ENCODE data around the gene VWA5B1.

VWA5B1 gene

DNA sequence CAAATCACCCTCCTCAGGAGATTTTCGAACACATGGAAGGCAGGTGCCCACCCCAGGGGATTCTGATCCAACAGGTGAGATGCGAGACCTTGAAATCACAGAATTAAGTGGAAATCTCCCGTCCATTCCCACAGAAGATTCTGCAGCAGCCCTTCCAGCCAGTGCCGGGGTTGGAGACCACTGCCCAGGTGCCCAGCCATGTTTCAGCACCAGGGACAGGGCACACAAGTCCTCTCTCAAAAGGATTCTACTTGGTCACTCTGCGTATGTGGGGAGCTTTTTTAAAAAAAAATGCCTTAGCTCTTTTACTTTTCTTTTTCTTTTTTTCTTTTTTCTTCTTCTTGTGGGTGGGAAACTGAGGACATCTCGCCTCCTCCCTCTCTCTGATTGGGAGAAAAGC, 80.7 kb downstream of the VWA5B1 start:
- DNase-seq, result no peak

DNA sequence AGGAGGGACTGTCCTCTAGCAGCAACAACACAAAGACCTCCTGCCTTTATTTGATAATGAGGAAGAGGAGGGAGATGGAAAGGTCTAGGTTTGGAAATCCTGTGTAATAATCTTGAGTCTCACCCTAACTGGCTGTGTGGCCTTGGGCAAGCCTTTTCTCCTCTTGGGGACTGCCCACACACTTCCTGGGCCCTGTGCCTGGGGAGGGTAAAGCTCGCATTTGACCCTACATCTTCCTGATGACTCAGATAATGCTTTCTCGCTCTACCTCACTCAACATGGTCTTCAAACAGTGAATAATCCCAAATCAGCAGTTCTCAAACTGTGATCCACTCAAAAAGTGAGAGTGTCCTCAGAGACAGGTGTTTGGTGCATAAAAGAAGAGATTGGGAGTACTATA, 81.2 kb downstream of the VWA5B1 start:
- DNase-seq, result no peak

DNA sequence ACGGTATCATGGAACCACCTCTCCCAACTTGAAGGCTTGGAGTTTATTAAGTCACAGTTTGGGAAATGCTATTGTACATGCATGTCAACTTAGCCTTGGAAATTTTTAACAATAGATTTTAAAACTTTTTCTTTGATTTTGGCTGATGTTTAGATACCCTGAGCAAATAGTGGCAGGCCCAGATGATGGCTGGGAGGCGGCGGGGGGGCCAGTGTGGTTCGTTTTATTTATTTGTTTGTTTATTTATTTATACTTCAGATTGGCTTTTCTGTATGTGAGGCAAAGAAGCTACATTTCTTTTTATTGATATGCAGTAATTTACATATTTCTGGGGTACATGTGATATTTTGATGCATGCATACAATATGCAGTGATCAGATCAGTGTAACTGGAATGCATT, 82.0 kb downstream of the VWA5B1 start:
- no peak for DNase-seq

- DNase-seq, result no peak
Observed at GRCh38 chr1:20373286-20373685, 82.6 kb downstream of the VWA5B1 start.

- no peak for DNase-seq
Observed at GRCh38 chr1:20373764-20374163, 83.1 kb downstream of the VWA5B1 start.

GRCh38 chr1:20375563-20375962, 84.9 kb downstream of the VWA5B1 start:
- DNase-seq, result no peak

- DNase-seq, result no peak
Observed at GRCh38 chr1:20376171-20376570, 85.5 kb downstream of the VWA5B1 start.

- DNase-seq, result no peak
Observed at GRCh38 chr1:20376880-20377494, 86.3 kb downstream of the VWA5B1 start.

GRCh38 chr1:20377516-20378270, 87.0 kb downstream of the VWA5B1 start:
- DNase-seq, result no peak

- no peak for DNase-seq
Observed at GRCh38 chr1:20379075-20379474, 88.4 kb downstream of the VWA5B1 start.

DNA sequence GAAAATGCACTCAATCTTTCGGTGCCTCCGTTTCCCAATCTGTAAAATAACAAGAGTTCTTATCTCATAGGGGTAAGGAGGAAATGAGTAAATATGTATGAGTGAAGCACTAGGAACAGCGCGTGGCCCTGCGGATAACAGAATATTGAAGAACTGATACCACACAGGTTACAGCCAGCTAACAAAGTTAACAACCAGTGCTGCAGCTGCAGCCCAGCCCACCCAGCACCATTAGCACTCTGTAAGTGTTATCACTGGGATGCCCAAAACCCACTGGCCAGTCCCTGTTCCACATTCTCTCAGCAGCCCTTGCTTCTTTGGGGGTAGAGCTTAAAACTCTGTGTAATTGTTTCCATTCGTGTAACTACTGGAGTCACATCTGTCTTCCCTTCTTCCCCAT, 89.5 kb downstream of the VWA5B1 start:
- DNase-seq, result no peak

- no peak for DNase-seq
Observed at GRCh38 chr1:20380616-20381035, 90.0 kb downstream of the VWA5B1 start.

DNA sequence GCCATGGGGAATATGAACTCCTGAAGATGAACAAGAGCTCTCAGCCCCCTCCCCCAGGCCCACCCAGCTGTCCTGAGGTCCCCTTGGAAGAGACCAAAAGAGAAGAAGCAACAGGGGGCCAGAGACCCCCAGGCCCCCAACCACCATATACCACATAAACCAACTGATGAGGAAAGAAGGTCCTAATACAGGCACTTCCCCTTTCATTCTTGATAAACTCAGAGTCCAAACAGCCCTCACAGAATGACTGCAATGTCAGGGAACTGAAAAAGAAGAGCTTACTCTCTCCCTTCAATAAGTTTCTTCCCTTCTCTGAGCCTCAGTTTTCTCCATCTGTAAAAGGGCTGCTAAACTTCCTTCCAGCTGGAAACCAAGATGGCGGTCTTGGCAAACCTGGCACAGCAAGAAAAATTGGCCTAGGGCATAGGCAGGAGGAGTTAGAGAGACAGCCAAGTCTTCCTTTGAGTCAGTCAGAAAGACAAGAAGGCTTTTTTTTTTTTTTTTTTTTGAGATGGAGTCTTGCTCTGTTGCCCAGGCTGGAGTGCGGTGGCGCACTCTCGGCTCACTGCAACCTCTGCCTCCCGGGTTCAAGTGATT, 90.5 kb downstream of the VWA5B1 start:
- no peak for DNase-seq

- no peak for DNase-seq
Observed at GRCh38 chr1:20381961-20382360, 91.3 kb downstream of the VWA5B1 start.

- DNase-seq, result no peak
Observed at GRCh38 chr1:20382711-20383110, 92.0 kb downstream of the VWA5B1 start.

GRCh38 chr1:20383631-20384030, 93.0 kb downstream of the VWA5B1 start:
- DNase-seq, result no peak

DNA sequence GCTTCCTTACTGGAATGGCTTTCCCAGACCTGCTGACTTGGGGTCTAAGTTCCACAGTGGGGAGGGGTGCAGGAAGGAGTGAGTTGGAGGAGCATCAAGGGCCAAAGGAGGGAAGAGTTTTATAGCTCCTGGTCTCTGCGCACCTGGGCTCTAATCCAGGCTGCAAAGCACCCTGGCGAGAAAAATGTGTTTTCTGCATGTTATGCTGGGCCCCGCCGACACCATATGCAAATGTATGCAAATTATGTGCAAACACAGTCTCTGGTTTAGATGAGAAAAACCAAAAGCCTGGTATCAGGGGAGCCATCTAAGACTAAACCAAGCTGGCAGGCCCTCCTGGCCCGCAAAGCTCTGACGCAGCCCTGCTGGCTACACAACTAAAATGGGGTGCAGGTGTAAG, 95.0 kb downstream of the VWA5B1 start:
- no peak for DNase-seq

DNA sequence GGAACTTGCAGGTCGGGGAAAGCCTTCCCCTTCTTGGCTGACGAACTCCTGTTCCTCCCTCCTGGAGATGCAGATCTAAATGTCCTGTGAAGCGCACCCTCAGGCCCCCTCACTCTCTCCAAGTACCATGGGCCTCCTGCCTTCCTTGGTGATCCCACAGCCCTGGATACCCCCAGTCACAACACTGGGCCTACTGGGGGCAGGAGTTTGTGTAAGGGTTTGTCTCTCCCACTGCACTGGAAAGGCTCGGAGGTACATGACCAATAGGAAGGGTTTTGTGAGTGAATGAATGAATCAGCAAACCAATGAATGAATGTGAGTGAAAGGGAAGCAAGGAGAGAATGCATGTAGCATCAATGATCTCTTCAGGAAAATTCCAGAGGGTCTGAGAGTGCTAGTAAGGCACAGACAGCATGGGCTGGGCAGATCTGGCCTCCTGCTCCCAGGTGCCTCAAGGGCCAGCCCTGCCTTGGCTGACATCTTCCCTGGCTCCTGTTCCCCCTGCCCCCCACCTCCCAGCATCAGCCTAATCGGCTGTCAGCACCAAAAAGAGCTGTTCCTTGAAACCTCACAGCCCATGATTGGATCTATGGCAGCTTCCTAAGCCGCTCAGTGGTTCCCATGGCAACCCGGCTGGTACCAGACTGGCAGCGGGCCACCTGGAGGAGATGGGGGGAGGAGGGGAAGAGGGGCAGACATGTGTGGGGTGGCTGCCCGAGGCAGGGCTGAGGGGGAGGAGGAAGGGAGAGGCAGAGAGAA, 95.8 kb downstream of the VWA5B1 start:
- no peak for DNase-seq

DNA sequence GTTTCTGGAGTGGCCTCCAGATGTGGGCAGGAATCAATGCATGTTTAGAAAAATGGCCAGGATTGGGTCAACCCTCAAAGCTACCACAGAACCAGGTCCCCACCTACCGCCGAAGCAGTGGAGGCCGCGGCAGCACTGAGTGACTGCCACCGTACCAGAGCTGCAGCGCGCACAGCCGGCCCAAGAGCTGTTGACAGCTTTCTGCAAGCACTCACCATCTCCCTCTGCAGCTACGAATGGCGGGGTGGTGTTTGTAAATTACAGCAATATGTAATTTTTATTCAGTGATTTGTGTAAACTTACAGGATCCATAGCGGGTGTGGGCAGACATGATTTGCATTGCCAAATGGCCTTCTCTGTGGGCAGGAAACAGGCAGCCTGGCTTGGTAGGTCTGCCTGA, 98.9 kb downstream of the VWA5B1 start:
- no peak for DNase-seq

DNA sequence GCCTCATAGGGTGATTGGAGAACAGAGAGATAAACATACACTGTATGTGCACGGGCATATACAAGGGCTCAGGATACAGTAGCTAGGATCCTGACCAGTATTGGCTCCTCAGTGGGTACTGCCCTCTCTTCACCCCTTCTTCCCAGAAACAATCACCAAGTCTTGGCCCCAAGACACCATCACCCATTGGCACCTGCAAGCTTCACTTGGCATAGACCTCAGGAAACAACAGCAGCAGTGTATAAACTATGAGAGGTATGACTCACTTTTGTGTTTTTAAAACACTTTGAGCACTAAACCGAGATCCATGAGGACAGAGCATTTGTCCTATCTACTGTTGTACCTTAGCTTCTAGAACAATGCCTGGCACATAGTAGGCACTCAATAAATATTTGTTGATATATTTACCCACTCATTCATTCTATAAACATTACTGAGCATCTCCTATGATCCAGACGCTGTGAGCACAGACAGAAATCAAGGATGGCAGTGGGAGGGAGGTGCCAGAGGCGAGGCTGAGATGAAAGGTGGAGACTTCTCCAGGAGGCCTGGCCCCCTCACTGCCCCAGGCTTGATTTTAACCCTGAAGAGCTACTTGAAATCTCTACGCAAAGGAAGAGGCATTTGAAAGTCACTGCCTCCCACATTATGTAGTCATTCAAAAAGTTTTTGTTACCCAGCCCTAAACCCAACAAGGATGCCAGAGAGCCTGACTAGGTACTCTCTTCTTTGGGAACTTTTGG, 100.1 kb downstream of the VWA5B1 start:
- DNase-seq, result no peak

DNA sequence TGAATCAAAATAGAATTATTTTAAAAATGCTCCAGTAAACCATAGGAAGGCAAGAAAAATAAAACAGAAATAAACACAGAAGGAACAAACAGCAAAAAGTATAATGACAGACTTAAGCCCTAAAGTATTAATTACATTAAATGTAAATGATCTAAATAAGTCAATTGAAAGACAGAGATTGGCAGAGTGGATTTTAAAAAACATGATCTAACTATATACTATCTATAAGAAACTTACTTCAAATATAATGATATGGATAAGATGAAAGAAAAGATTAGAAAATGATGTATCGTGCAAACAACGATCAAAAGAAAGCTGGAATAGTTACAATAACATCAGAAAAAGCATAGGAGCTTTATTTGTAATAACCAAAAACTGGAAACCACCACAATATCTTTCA, 104.6 kb downstream of the VWA5B1 start:
- no peak for DNase-seq

- no peak for DNase-seq
Observed at GRCh38 chr1:20398744-20399143, 108.1 kb downstream of the VWA5B1 start.

- DNase-seq, result no peak
Observed at GRCh38 chr1:20399196-20399595, 108.5 kb downstream of the VWA5B1 start.
